SK-N-SH treated with all-trans-retinoic acid at 6 μM for 48 hours (cell line): ENCODE data around the gene ADH1A.

Experiments
- RARB ChIP-seq: fragments of 250-450 bp; sonication (Bioruptor Pico); IDR thresholded peaks from 2 replicates; pipeline ENCODE4 v1.8.0; 2021; ENCODE audit warnings: mild to moderate bottlenecking, moderate library complexity
- ZFP3 ChIP-seq: fragments of 250-450 bp; sonication (Bioruptor Pico); IDR thresholded peaks from 2 replicates; pipeline ENCODE4 v1.5.0; 2020; ENCODE audit warnings: mild to moderate bottlenecking, moderate library complexity
- ZNF70 ChIP-seq: fragments of 450-650 bp; formaldehyde crosslinking; IDR thresholded peaks from 2 replicates; pipeline ENCODE4 v1.5.0; 2020; ENCODE audit warnings: mild to moderate bottlenecking, moderate library complexity

DNA sequence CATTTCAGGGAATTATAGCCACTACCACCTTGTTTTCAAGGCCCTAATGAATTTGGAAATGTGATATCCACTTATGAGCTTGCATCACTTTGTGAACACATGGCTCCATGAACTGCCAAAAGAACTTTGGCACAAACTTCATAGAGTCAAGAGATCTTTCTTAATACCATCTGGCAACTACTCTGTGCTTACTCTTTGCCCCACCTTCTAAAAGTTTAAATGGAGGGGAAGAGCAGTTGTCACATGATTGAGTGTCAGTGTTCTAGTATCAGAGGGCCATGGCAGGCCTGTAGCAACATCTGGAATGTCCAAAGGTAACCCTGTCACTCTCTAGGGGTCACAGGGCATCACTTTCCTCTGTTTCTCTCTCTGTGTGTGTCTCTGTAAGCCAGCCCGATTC, 33.0 kb upstream of the ADH1A start:
- TF ChIP-seq ZFP3 (CRISPR knock-in tag) (no peak), ZNF70 (no peak), RARB (CRISPR knock-in tag) (no peak)
